Measurements from ENCODE around the gene DLG2.

DNA sequence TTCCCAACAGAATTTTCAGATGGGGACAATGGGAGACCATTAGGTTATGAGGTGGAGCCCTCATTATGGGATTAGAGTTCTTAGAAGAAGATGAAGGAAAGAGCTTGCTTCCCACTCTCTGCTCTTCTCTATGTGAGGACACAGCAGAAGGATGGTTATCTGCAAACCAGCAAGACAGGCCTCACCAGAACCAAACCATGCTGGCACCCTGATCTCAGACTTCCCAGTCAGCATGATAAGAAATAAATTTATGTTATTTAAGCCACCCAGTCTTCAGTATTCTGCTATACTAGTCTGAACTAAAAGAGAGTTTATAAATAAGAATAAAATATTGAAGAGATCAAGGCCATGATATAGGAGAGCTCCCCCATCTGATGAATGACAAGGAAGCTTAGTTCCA, 1394.6 kb downstream of the DLG2 start:
- TF ChIP-seq, protein P1, sequence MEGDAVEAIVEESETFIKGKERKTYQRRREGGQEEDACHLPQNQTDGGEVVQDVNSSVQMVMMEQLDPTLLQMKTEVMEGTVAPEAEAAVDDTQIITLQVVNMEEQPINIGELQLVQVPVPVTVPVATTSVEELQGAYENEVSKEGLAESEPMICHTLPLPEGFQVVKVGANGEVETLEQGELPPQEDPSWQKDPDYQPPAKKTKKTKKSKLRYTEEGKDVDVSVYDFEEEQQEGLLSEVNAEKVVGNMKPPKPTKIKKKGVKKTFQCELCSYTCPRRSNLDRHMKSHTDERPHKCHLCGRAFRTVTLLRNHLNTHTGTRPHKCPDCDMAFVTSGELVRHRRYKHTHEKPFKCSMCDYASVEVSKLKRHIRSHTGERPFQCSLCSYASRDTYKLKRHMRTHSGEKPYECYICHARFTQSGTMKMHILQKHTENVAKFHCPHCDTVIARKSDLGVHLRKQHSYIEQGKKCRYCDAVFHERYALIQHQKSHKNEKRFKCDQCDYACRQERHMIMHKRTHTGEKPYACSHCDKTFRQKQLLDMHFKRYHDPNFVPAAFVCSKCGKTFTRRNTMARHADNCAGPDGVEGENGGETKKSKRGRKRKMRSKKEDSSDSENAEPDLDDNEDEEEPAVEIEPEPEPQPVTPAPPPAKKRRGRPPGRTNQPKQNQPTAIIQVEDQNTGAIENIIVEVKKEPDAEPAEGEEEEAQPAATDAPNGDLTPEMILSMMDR (IDR thresholded peaks at IDR 0.05; ENCODE audit: low read depth, low read length, poor library complexity, severe bottlenecking), result no peak
- TF ChIP-seq EZH2phosphoT487 (IDR thresholded peaks at IDR 0.05; ENCODE audit: borderline replicate concordance, low read length), result no peak

Measured in DOHH2 (cell line).